ENCODE data around the gene FAM117A. TPM values are rescaled to one million over a fixed set of nuclear protein-coding genes. Genes with fewer than 3 reads are reported as not detected.
"Not testable (repeated sequence)": the region's sequence is repeated elsewhere in the genome, so short reads cannot be mapped to it uniquely, and the experiment has no call there.

The FAM117A gene
- total RNA-seq, 1 donor from 2014 or later, result 7.8 TPM

GRCh38 chr17:49739641-49740271 lies 24.2 kb downstream of the FAM117A start:
- DNase-seq, result peak; percentile 74

GRCh38 chr17:49738456-49739163 lies 25.3 kb downstream of the FAM117A start:
- no peak for DNase-seq

GRCh38 chr17:49734515-49735490 lies 29.1 kb downstream of the FAM117A start:
- no peak for DNase-seq

- DNase-seq, result no peak
These were observed 32.5 kb downstream of the FAM117A start for GRCh38 chr17:49731435-49731831.

GRCh38 chr17:49730785-49731434 lies 33.0 kb downstream of the FAM117A start:
- DNase-seq, result no peak

GRCh38 chr17:49730078-49730784 lies 33.7 kb downstream of the FAM117A start:
- DNase-seq, result peak; percentile 86

- peak; percentile 75 for DNase-seq
These were observed 34.9 kb downstream of the FAM117A start for GRCh38 chr17:49729069-49729468.

- DNase-seq, result no peak
These were observed 35.5 kb downstream of the FAM117A start for GRCh38 chr17:49728425-49728824.

- peak; percentile 95 for DNase-seq
These were observed 36.6 kb downstream of the FAM117A start for GRCh38 chr17:49727380-49727779.

GRCh38 chr17:49725452-49726130 lies 38.3 kb downstream of the FAM117A start:
- DNase-seq, result no peak

GRCh38 chr17:49724552-49724951 lies 39.4 kb downstream of the FAM117A start:
- not testable (repeated sequence) for DNase-seq

GRCh38 chr17:49723423-49723822 lies 40.5 kb downstream of the FAM117A start:
- peak; percentile 96 for DNase-seq

- no peak for DNase-seq
These were observed 41.9 kb downstream of the FAM117A start for GRCh38 chr17:49722066-49722465.

- DNase-seq, result no peak
These were observed 46.5 kb downstream of the FAM117A start for GRCh38 chr17:49717371-49717861.

GRCh38 chr17:49716668-49717364 lies 47.1 kb downstream of the FAM117A start:
- DNase-seq, result no peak

- DNase-seq, result no peak
These were observed 48.1 kb downstream of the FAM117A start for GRCh38 chr17:49715717-49716279.

- DNase-seq, result no peak
These were observed 48.7 kb downstream of the FAM117A start for GRCh38 chr17:49715216-49715615.

- no peak for DNase-seq
These were observed 55.3 kb downstream of the FAM117A start for GRCh38 chr17:49708515-49709183.

All from tongue (tissue), 2 donors.